Activated T-cell treated with anti-CD3 and anti-CD28 coated beads for 1 hour (primary cell): ENCODE results near the gene BLOC1S5.
A peak's percentile ranks its signal among the peaks of the same experiment; 100 is the strongest.

Experiments used
- DNase-seq: peaks from one replicate; pipeline ENCODE4 v3.0.0-alpha.2; 2020; ENCODE audit warnings: low read depth

BLOC1S5 gene

GRCh38 chr6:8063761-8064637 is at the start of gene BLOC1S5:
Gene BLOC1S5, minus strand, starts transcription at chr6:8064389. Its CDS starts 13 bp downstream, at chr6:8064376.
- DNase-seq, result peak; percentile 97

DNA sequence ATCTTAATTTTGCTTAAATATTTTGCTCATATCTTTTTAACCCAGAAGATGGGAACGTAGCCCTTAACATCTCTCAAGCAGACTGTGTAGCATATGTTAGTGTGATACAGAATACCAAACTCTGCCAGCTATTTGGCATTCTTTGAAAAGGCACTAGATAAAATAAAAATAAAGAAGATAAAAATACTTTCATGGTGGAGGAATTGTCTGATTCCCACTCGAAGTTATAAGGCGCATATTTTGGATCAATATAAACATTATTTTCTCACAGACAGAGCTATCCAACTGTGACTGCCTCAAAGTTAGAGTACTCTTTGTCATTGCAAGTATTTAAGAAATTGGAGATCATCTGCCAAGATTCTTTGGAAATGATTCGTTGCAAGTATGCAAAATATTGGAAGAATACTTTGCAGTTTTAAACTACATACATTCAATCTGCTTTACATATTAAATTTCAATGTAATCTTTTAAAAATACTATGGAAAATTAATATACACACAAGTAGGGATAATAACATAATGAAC is 49.0 kb upstream of the BLOC1S5 start:
- DNase-seq, result no peak

DNA sequence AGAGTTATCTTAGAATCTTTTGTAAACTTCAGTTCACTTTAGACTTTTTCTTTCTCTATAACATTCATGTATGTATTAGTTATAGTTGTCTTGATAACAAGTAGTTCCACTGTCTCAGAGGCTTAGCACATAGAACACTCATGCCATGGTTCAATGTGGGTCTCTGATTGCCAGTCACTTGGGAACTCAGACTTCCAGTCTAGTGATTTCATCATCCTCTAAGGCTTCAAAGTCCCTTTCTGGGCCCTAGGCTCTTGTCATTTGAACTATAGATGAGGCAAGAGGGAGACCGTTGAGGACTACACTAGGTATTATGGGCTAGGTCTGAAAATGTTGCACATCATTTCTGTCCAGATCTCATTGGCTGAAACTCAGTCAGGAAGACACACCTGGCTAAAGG is 46.5 kb upstream of the BLOC1S5 start:
- no peak for DNase-seq

GRCh38 chr6:8110117-8110721 is 46.0 kb upstream of the BLOC1S5 start:
- DNase-seq, result no peak

DNA sequence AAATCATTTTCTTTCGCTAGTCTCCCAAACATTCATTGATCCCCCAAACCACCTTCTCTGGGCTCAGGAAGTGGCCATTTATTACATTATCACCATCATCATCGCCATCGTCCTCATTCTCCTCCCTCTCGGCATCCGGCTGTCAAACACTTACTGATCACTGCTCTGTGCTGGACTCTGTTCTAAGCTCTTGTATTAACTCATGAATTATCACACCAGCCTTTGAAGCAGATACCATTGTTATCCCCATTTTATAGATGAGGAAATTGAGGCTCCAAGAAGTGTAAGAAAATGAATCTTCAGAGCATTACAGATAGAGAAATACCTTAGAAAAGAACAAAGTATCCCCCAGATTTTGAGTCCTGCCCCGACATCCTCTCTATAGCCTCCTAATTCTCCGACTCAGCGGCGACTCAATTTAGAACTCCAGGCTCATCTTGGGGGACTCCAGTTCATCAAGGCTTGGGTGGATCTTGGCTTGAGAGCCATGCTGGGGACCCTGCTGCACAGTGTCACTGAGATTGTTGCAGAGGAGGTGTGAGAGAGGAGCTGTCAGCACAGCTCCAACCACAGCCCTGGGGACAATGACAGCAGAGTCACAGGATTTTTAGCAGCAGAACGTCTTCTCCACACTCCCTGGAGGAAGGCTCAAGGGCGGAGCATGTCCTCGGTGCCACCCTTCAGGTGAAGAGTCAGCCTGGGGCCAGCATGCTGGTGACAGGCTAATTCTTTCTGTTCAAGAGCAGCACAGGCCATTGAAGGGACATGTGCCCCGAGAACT is 44.8 kb upstream of the BLOC1S5 start:
- DNase-seq, result no peak

GRCh38 chr6:8108031-8108660 is 44.0 kb upstream of the BLOC1S5 start:
- no peak for DNase-seq

- no peak for DNase-seq
Measured at GRCh38 chr6:8105791-8106190, 41.6 kb upstream of the BLOC1S5 start.

DNA sequence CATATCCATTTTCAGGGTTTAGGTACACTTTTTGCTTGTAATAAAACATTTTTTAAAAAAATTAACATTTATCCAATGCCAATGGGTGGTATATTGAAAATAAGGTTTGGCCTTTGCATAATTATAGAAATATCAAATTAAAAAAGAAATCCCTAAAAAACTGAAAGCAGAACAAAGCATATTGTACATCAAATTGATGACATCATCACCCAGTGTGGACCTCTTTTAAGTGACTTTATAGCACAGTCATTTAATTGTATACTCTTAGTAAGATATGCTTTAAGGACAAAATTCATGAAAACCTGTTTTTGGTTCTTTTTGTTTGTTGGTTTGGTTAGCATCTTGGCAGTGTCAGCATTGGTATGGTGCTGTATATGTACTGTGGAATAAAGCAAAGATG is 39.5 kb upstream of the BLOC1S5 start:
- DNase-seq, result no peak

DNA sequence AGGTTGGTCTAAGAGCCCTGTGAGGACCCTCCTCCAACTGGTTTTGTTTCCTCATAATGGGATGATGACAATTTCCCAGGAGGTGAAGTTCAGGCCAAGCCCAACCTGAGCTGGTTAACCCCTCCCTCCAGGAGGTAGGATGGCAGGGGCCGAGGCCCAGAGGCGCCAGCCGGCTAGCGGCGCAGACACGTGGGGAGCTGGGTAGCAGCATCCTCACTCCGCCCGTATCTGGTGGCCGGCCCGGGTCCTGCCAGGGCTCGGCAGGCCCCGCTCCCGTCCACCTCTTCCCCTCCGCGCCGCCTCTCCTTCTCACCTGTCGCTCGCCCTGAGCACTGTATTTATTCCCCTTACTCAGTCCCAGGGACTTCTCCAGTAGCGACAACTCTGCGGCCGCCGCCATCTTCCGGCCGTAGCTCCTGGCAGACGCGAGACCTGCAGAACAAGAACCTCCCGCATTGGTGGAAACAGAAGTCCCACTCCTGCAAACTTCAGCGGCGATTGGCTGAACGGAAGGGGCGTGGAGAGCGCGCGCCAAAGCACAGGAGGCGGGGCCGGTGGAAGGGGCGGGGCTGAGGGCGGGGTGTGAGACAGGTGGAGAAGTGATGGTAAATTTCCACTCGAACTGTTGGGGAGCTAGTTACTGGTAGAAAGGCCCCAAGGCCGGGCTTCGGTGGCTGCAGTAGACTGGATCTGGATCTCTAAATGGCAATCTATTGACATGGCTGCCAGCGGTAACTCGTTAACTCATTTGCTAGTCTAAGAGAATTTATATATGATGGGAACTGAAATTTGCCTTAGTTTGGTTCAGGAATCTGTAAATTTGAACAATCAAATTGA is 38.2 kb upstream of the BLOC1S5 start, which contains the start of gene EEF1E1:
Gene EEF1E1 (minus strand): TSS at position 427 of the 837 bp plus-strand sequence. CDS start 27 bp downstream, at position 400.
- peak; percentile 99 for DNase-seq

DNA sequence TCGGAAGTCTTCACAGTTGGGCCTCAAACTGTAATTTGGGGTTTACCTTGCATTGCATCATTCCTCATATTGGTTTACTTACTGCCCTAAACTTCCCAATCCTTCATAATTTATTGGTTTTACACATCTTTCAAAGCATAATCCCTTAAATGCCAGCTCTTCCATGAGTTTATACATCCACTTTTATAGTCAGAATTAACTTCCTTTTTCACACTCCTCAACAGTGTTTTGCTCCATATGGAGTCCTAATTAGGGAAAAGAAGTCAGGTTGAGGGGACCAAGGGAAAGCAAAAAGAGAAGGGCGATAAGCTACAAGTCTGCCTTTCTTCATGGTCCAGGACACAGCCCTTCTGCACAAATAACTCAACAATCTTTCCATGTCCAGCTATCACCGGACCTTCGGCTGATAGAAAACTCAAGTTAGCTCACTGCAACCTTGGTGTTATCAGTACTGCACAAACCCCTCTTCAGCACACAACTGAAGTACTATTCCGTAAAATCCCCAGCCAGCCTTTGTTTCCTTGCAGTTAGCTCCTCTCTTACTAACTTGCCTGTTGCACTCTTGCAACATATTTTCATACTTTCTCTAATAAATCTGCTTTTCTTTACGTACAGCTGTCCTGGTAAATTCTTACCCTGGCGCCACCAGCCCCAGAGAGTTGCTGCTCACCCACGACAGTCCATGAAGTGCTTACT is 36.1 kb upstream of the BLOC1S5 start:
- DNase-seq, result no peak

GRCh38 chr6:8090650-8091049 is 26.5 kb upstream of the BLOC1S5 start:
- DNase-seq, result no peak

DNA sequence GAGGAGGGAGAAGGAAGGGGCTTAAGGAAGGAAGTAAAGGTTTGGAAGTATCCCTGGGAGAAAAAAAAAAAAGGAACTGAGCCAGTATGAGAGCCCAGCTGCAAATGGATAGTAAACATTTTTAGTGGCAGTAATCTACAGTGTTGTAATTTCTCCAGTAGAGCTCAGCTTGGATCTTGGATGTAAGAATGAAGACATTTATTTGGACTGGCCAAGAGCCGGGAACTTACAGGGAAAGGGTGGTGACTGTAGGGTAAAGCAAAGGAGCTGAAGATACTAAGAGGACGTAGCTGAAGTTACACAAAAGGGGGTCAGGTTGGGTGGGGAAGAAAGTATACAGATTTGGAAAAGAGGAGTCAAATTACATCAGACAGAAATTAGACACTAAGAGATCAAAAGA is 24.7 kb upstream of the BLOC1S5 start:
- no peak for DNase-seq

GRCh38 chr6:8087870-8088754 is 23.9 kb upstream of the BLOC1S5 start:
- no peak for DNase-seq

DNA sequence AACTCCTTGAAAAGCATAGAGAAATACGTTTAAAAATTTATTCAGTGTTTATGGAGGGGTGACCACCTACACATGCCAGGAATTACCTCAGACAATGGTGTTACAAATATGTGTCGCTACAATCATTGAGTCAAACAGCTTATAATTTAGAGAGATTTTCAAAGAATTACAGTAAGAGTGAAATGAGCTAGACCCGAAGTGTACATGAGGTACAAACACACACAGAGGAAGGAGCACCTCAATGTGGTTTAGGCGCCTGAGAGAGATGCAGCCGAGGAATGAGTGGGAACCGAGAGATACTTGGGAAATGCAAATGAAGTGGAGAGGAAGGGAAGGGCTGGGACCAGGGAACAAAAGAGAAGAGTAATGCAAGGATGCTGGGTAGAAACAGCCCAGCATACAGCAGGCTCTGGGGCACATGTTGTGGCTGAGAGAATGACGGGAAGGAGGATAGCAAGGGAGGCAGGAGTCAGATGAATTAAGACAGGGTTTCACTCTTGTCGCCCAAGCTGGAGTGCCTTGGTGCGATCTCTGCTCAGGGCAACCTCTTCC is 22.6 kb upstream of the BLOC1S5 start:
- DNase-seq, result no peak

DNA sequence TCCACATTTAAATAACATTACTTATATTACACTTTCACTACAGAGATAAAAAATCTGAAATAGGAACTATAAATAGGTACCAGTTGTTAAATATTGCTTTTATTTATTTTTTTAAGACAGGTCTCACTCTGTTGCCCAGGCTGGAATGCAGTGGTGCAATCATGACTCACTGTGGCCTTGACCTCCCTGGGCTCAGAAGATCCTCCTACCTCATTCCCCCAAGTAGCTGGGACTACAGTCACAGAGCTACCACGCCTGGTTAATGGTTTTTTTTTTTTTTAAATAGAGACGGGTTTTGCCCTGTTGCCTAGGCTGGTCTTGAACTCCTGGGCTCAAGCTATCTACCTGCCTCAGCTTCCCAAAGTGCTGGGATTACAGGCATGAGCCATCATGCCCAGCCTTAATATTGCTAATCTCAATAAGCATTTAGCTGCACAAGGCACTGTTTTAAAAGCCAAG is 20.9 kb upstream of the BLOC1S5 start:
- DNase-seq, result no peak

DNA sequence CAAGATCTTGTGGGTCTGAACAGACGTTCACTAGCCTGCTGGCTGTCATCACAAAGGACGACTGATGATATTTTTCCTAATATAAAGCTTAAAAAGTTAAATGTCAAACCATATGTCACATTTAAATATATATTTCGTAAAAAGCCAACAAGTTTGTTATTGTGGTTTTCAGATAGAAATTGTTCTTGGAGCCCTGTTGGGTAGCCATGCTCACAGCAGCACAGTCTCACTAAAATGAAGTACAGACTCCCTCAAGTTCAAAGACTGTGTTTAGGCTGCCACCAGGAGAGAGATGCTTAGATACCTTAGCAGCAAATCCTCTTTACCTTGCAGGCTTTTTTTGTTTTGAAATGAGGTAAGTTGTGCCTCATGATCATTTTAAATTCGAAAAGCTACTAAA is 20.4 kb upstream of the BLOC1S5 start:
- DNase-seq, result no peak

GRCh38 chr6:8082954-8083858 is 19.0 kb upstream of the BLOC1S5 start:
- no peak for DNase-seq

- no peak for DNase-seq
Measured at GRCh38 chr6:8082572-8082953, 18.4 kb upstream of the BLOC1S5 start.
